IPS-18c (cell line): ENCODE measurements around the gene GNAS.

ENCODE experiments used
- H3K4me3 ChIP-seq: 2 replicates; pipeline ENCODE4 v1.7.0; 2013; ENCODE audit warnings: low read depth, mild to moderate bottlenecking, low read length, moderate library complexity; ENCODE audit not compliant: insufficient read depth
- H3K9me3 ChIP-seq: one replicate; pipeline ENCODE4 v1.6.1; 2013; ENCODE audit warnings: mild to moderate bottlenecking, low read length, moderate library complexity; ENCODE audit not compliant: control insufficient read depth, insufficient read depth

GNAS gene

DNA sequence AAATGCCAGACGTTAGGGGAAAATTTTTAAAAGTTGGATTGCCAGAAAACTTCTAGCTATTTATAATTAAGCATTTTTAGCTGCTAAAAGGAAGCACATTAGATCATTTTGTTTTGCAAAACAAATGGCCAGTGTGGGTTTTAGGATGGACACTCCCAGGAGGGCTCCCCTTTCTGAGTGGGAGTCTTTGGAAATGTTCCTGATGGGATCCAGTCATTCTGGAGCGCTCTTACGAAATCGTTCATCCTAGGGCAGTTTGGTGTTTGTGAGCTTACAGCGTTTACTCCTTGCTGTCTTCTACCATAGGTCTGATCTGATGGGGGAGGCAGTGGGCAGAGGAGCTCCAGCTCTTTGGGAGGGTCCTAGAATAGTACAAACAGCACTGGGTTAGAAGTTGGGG, 14.7 kb downstream of the GNAS start:
- no peak overlapping the region for H3K4me3 ChIP-seq
- H3K9me3 ChIP-seq, result peaks cover 2% of the 10 kb centered on the region

DNA sequence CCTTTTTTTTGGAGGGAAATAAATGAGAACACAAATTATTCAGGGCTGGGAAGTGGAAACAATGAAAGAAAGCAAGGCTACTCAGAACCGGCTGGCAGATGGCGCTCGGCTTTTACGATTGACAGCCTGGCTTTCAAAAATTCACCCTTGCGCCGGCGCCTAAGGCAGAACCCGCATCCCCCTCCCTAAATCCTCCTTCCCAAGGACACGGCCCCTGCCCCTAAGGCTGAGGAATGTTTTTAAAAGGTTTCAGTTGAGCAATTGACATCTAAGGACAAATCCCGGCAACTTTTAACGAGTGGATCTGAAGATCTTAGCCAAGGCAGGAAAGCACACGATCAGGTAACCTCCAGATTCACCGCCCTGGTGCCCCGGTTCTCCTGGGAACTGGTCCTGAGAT, 16.3 kb downstream of the GNAS start:
- Histone ChIP-seq H3K9me3 (peaks cover 2% of the 10 kb centered on the region), H3K4me3 (no peak overlapping the region)

DNA sequence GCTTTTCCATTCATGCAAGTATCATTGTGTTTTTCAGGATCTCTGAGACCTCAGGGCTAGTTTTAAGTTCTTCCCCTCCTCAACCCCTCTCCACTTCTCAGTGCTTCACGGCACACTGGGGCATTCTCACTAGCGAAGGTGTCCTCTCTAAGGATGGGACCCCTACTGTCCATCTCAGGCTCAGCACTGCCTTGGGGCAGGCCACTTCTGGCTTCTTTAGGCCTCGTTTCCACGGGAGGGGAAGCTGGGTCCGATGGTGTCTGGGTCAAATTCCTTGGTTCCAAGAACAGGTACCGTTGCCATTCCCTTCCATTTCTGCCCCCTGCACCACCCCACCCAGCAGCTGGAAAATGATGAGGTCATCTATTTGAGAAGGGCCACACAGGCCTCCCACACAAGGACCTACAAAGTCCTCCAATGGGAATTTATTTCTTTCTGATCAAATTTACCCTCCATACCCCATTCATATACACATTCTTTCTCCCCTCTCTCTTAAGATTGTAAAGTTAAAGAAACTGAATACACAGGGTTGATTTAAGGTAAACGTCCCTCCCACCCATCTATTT, 17.2 kb downstream of the GNAS start:
- H3K4me3 ChIP-seq, result no peak overlapping the region
- peaks cover 2% of the 10 kb centered on the region for H3K9me3 ChIP-seq

DNA sequence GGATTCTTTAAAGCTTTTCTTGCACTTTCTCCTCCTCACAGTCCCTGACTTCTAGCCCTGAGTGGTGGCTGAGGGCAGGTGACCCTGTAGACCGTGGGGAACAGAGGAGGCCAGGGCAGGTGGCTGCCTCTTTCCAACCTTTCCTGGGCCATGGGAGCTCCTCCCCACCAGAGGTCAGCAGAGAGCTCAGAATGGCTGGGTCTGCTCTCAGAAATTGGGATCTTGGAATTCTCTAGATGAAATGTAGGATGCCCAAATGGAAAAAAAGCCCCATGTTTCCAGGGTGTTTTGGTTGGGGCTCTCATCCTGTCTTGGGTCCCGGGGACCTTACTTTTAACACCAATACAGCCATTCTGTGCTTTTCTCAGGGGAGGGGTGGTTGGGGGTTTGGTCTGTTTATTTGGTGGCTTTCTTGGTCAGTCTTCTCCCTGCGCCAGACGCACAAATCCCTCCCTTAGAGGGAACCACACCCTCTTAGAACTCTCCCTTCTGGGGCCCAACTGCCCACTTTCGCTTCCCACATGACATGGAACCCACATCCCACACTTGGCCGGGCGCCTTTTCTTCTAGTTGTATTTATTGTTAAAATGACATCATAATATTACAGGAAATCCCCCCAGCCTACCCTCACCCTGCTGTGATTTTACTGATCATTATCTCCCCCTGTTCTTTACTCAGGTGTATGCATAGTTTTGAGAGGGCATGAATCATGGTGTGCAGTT, 17.9 kb downstream of the GNAS start:
- no peak overlapping the region for H3K4me3 ChIP-seq

DNA sequence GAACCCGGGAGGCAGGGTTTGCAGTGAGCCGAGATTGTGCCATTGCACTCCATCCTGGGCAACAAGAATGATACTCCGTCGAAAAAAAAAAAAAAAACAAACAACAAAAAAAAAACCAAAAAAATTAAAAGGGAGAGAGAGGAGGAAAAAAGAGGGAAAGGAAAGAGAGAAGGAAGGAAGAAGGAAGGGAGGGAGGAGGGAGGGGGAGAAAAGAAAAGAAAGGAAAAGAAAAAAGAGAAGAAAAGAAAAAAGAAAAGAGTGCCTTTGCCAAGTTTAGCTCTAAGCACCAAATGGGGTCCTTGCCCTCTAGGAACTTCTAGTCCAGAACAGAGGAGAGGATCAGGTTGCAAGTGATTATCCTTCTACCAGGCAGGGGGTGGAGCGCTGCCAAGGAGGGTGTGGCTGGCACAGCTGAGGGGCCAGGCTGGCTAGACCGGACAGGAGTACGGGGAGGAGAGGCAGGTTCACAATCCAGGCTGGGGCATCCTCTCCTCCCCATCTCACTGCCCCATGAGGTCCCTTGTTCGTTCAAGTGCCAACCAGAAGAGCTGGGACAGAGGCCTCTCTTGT, 19.1 kb downstream of the GNAS start:
- peaks cover 2% of the 10 kb centered on the region for H3K9me3 ChIP-seq
- no peak overlapping the region for H3K4me3 ChIP-seq

More for the DNA sequence above, 17.9 kb downstream of the GNAS start:
- H3K9me3 ChIP-seq, result peaks cover 2% of the 10 kb centered on the region

DNA sequence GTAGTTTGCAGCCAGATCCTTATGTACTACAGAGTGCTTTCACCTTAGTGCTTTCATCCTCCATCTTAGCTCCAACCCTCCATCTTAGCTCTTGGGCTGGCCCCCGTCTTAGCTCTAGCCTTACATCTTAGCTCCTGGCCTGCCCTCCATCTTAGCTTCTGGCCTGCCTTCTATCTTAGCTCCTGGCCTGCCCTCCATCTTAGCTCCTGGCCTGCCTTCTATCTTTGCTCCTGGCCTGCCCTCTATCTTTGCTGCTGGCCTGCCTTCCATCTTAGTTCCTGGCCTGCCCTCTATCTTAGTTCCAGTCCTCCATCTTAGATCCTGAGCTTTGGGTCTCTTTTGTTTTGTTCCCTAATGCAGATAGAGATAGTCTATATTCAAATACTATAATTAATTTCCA, 22.0 kb downstream of the GNAS start:
- Histone ChIP-seq H3K4me3 (no peak overlapping the region), H3K9me3 (no peaks in the 10 kb centered on the region)

DNA sequence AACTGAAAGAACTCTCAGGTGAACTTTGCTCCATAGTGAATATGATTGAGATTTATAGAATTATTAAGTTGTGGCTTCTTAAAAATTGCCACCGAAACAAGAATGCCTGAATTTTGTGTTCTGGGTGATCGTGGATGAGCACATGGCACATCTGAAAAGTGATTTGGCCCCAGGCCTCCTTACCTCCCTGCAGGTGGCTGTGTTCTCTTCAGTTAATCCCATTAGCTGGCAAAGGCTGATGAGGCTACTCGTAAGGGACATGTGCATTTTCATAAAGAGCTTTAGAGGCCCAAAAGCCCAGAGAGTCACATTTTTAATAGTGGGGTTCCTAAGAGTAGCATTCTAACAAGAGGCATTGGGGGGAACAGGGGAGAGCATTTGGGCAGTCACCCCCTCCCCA, 22.6 kb downstream of the GNAS start:
- H3K4me3 ChIP-seq, result no peak overlapping the region

DNA sequence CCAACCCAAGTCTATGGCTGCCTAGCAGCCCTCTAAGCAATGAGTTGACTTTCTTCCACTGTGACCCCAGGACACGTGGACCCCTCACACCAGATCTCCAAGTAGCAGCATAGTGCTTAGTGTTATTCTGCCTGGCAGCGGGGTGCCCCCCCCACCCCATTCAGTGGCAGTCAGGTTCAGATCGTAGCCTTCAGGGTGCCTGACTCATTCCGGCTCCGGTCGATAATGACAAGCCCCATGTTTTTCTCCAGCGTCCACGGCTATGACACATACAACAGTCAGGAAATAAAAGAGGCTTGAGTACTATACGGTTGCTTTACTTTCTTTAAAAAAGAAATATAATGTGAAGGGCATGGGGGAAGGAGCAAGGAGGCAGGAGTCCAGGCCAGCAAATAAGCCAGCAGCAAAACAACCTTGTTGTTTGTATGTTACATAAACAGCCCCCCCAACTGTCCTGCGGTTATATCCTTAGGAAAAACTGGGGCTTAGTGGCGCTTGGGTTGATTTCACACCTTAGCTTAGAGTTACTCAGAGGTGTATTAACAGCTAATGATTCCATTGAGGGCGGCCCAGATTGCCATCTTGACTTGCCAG, 23.1 kb downstream of the GNAS start:
- H3K4me3 ChIP-seq, result no peak overlapping the region
- no peaks in the 10 kb centered on the region for H3K9me3 ChIP-seq

More for the DNA sequence above, 22.6 kb downstream of the GNAS start:
- H3K9me3 ChIP-seq, result no peaks in the 10 kb centered on the region

DNA sequence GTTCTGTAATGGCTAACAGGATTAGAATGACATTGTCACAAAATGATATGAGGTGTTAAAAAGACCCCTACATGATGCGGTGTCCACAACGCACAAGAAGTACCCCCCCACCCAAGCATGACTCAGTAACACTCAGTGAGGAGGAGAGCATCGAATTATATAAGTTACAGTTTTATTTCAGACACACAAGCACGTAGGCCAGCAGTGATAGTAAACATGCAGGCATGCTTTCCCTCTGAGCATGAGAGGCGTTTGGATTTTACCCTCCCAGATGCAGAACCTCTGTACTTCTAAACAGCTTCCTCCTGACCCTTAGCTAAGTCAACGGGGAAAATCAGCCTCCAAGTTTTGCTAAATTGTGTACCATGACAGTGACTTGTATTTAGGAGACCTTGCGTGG, 23.9 kb downstream of the GNAS start:
- Histone ChIP-seq H3K9me3 (no peaks in the 10 kb centered on the region), H3K4me3 (no peak overlapping the region)

DNA sequence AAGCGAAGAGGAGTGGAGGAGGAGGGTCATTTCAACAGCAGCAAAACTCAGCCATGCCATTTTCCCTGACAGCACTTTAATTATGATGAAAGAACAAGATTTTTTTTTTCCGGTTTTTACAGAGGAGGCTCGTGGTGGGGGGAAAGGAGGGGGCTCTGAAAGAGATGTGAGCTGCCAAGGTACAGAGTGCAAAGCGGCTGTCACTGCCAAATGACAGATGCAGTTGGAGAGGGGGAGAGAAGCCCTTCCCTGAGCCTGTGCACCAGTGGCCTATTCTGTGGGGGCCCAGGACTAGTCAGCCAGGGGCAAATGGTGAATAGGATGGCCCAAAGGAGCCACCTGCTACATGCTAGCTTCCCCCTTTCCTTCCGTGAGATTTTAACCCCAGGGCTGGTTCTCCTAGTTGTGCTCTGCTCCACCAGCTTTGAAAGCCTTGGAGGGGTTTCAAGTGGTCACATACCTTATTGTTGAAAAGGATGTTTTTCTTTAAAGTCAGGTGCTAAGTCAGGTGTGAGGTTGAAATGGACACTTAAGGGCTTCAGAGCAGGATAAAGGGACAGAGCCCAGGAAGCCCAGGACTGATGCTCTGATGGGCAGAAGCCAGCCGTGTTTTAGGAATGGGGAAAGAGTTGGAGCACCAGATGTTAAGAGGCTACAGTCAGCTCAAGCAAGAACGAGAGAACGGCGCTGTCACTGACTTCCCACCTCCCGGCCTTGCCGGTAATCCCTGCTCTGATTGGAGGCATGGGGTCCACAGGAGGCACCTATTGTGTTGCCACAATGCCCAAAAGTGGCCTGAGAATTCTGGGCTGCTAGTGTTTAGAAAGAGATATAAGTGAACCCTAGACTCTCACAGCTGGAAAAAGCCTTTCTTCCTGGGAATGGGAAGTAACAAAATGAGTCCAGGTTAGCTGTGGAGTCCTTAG, 24.8 kb downstream of the GNAS start:
- peak overlapping the region; percentile 30; the same call in 1 of the 2 replicates for H3K4me3 ChIP-seq
- H3K9me3 ChIP-seq, result no peaks in the 10 kb centered on the region

DNA sequence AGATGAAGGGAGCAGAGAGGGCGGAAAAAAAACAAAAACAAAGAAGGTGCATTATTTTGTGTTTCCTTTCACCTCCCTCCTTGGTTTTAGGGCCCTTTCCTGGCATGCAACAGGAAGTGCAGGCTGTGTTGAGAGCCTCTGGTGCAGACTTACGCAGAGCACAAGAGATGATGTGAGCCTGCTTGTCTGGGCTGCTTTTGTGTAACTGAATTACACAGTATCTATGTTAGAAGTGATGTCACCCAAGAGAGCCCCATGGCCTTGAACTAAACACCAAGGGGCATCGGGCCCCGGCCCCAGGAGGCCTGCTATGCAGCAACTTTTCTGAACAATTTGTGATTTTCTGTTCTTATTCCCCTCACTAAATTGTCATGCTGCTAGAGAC, 25.5 kb downstream of the GNAS start:
- H3K9me3 ChIP-seq, result no peaks in the 10 kb centered on the region
- H3K4me3 ChIP-seq, result no peak overlapping the region

DNA sequence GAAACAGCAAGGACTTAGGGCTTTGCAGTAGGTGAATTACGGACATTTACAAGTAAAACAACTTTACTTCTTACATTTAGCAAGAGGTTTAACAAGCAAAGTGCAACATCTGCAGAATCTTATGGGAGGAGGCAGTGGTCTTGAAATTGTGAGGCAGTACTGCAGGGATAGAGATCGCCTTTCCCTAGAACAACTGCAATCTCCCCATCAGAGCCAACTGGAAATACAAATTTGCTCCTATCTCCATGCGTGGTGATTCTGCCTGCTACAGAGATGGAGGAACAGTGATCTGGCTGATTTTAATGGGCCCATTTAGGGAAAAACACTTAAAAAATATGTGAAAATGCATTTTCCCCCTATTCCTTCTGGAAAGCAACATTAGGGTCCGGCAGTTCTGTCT, 25.9 kb downstream of the GNAS start:
- Histone ChIP-seq H3K9me3 (no peaks in the 10 kb centered on the region), H3K4me3 (no peak overlapping the region)

DNA sequence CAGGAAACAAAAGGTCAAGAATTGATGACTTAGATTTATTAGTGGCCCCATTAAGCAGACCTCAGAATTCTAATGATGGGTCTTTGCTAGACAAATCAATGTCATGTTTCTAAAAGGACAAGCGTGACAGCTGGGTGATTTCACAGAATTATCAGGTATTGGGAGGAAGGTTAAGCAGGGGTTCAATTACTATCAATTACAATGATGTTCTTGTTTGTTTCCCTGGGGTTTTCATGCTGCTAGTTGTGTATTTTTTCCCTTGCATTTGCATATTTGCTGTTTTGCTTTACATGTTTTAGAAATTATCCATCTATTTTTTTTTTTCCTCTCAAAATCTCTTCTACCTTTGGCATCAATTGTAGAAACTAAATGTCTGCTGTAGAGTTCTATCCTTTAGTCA, 27.9 kb downstream of the GNAS start:
- Histone ChIP-seq H3K9me3 (no peaks in the 10 kb centered on the region), H3K4me3 (no peak overlapping the region)

DNA sequence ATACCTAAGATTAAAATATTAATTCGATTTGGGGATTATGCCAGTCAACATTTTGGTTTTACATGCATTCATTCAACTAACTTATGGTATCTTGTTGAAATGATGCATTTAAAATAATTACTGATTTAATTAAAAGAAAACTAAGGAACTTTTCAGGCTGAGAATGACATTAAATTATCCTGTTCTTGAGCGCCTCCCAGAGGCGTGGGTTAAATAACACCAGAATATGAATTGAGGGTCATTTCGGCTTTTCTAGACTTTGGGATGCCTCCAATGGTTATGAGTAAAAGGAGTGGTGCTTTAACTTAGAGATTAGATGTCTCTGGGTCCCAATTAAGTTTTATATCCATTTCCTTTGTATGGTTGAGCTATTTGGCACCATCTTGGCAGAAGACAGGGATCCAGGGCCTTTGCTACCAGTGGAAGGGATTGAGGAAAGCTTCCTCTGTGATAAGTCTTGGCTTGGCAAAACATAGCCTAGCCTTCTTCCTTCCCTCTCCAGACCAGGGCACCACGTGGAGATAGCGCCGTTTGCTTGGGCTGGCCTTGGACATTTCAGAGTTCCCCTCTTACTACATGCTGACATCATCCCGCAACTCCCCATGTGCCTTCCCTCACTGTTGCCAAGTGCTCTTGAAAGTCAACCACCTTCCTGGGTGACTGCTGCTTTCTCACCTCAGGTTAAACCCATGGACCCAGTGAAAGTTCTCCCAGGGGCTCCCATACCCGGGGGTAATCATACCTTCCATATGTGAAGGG, 28.7 kb downstream of the GNAS start:
- no peaks in the 10 kb centered on the region for H3K9me3 ChIP-seq

DNA sequence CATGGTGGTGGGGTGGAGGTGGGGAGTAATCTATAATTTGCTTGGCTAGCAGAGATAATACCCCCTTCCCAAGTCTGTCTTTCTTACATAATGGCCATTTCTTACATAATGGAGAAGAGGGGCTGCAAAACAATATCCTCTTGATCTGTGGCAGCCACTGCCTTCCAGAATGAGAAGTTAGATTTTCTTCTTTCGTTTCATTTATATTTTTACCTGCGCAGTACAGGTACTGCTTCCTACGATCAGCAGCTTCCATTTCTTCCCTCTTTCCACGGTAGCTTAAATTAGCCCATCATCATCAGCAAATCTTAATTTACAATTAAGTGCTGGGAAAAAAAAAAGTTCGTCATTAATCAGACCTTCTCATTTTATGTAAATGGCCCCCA, 30.2 kb downstream of the GNAS start:
- no peak overlapping the region for H3K4me3 ChIP-seq

More for the DNA sequence above, 28.7 kb downstream of the GNAS start:
- H3K4me3 ChIP-seq, result no peak overlapping the region

DNA sequence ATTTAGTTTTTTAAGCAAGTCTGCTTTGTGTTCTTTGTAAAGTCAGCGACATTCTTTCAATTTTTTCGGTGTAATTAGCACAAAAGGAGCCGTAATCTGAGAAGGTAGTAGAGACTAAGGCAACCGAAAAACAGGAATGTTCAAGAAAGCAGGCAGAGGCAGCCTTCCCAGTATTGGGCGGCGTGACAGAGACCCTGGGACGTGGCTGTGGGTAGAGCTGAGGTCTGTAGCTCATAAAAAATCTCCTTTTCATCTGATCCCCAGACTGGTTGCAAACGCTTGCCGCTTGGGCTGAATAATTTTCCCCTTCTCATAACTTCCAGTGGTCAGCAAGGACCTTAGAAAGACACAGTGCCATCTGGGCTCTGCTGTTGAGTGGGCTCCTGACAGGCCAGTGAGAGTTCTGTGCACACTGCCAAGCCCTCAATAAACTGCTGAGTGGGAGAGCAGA, 30.8 kb downstream of the GNAS start:
- no peaks in the 10 kb centered on the region for H3K9me3 ChIP-seq
- peak overlapping the region; percentile 34; the same call in 1 of the 2 replicates for H3K4me3 ChIP-seq

More for the DNA sequence above, 30.2 kb downstream of the GNAS start:
- no peaks in the 10 kb centered on the region for H3K9me3 ChIP-seq

DNA sequence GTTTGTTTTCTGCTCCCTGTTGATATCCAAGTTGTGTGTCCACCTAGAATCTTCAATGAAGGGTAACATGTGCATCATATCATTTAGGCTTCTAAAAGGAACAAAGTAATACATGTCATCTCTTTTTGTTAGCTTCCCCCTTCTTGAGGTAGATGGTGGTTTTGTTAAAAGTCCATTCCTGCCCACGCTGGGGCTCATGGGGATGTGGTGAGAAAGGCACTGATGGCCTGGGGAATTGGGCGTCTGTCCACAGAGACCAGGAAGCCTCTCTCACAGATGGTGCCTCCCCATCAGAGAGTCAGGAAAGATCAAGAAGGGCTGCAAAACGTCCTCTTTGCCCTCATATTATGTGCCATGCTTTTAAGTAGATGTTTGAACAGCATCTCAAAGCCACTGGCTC, 32.5 kb downstream of the GNAS start:
- Histone ChIP-seq H3K4me3 (no peak overlapping the region), H3K9me3 (no peaks in the 10 kb centered on the region)
